ENCODE results near the gene UGGT2.

- no peak for TF ChIP-seq POLR2A (IDR thresholded peaks at IDR 0.05)
- TF ChIP-seq CTCF (IDR thresholded peaks at IDR 0.05): no peak
These were observed 194.7 kb downstream of the UGGT2 start for GRCh38 chr13:95858286-95859075.

Measured in esophagus squamous epithelium (tissue), 4 donors.